Left lung (tissue), 10 donors: ENCODE results near the gene TNFRSF13B. TPM values are rescaled to one million over a fixed set of nuclear protein-coding genes. Genes with fewer than 3 reads are reported as not detected.
"Not testable (repeated sequence)": the region's sequence is repeated elsewhere in the genome, so short reads cannot be mapped to it uniquely, and the experiment has no call there.

ENCODE experiments used
- ATAC-seq: fragments of 200-7000 bp; cut with Tn5 transposase; one replicate; pipeline ENCODE4 v1.9.1; 2020; ENCODE audit warnings: moderate library complexity
- DNase-seq, 4 donors: peaks; one replicate each; pipeline ENCODE4 v3.0.0-alpha.2; 2013 to 2020
- H3K27ac ChIP-seq, 2 donors: fragments of 200-600 bp; sonication (generic) in 1 of 2; one replicate each; pipeline versions ENCODE4 v1.5.0 to v1.8.0; 2020 to 2021
- H3K27me3 ChIP-seq, 2 donors: fragments of 200-600 bp; sonication (generic) in 1 of 2; one replicate each; pipeline versions ENCODE4 v1.5.0 to v1.8.0; 2020 to 2021
- H3K36me3 ChIP-seq, 2 donors: fragments of 200-600 bp; sonication (generic) in 1 of 2; one replicate each; pipeline versions ENCODE4 v1.5.0 to v1.8.0; 2020 to 2021
- H3K4me1 ChIP-seq, 2 donors: fragments of 200-600 bp; one replicate each; pipeline ENCODE4 v1.8.0; 2021
- H3K4me3 ChIP-seq, 2 donors: fragments of 200-600 bp; sonication (generic) in 1 of 2; one replicate each; pipeline versions ENCODE4 v1.5.0 to v1.8.0; 2020 to 2021; ENCODE audit warnings: mild to moderate bottlenecking in 1 of 2
- H3K9me3 ChIP-seq, 2 donors: fragments of 200-600 bp; sonication (generic) in 1 of 2; one replicate each; pipeline versions ENCODE4 v1.5.0 to v1.8.0; 2020 to 2021
- intact Hi-C, 2 donors: fragments of 100-400 bp; cut with DNase I; formaldehyde crosslinking; loops; one replicate each; pipeline versions ENCODE4 v1.11.2 to v1.14.2; 2022
- polyA plus RNA-seq, 6 donors: library from polyadenylated mRNA; unstranded; fragments of 120-200 nt; gene quantifications; one replicate each; pipeline ENCODE4 v1.2.1, GENCODE V29; 2013; ENCODE audit not compliant: insufficient read length in 6 of 6
- total RNA-seq, 2 donors: library from RNA; stranded (reverse); fragmentation: NEBNext Ultra II Directional; extraction: Animal tissue kit (Norgen Biotek cat#: 25700); gene quantifications; one replicate each; pipeline ENCODE4 v1.2.1, GENCODE V29; 2021
- TF ChIP-seq, protein P1 (sequence below), 2 donors: fragments of 200-600 bp; sonication (generic) in 1 of 2; IDR thresholded peaks; one replicate each; pipeline versions ENCODE4 v1.5.0 to v1.8.0; 2021; ENCODE audit warnings: antibody characterized with exemption in 2 of 2
- donor health status: DM: no; HTN: yes; CAD: no.
- donor health status: DM: no; HTN: no; CAD: no.

TNFRSF13B gene
- total and polyA plus RNA-seq, 8 donors, result 0.61 to 0.79 TPM; not detected in 6

DNA sequence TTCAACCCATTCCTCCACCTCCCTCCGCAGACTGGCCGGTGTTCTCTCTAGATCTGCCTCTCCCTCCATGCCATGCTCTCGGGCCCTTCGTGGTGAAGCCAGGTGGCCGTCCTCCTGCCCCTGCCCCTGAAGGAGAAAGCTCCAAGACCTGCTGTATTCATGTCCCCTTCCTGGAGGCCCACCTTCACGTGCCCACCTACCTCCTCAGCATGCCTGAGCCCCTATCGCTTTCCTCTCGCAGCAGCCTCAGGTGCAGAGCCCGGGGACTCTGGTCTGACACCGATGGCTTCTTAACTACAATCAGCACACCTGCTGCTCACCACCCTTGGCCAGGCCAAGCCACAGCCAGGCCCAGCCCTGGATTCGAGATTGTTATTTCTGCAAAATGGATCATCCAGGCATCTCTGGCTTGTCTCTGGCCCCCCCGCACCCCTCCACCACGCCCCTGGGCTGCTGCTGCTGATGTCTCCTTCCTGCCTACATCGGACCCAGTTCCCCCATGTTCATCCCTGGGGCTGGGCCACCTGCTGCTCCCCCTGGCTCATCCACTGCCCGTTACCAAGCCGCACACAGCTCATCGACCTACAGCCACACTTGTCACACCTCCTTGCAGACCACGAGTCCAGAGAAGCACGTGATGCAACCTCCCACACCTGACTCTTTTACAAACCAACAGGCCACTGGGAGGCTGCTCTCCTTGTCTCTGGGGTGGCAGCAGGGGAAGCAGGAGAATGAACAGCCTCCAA, 32.5 kb upstream of the TNFRSF13B start:
- Histone ChIP-seq H3K4me1 (peaks cover 1 to 14% of the 10 kb centered on the region in 2 donors), H3K27ac (no peak overlapping the region), H3K9me3 (no peaks in the 10 kb centered on the region), H3K4me3 (no peak overlapping the region), H3K36me3 (no peaks in the 10 kb centered on the region), H3K27me3 (no peaks in the 10 kb centered on the region)
- ATAC-seq (no peak), DNase-seq (peak in 1 of 4 donors; percentile 42)
- intact Hi-C loops, result loop anchor here in 1 of 2 donors (10.0 kb wide), 1 partner anchor 210 kb away; no protein-coding TSS in a partner anchor
- TF ChIP-seq, protein P1, sequence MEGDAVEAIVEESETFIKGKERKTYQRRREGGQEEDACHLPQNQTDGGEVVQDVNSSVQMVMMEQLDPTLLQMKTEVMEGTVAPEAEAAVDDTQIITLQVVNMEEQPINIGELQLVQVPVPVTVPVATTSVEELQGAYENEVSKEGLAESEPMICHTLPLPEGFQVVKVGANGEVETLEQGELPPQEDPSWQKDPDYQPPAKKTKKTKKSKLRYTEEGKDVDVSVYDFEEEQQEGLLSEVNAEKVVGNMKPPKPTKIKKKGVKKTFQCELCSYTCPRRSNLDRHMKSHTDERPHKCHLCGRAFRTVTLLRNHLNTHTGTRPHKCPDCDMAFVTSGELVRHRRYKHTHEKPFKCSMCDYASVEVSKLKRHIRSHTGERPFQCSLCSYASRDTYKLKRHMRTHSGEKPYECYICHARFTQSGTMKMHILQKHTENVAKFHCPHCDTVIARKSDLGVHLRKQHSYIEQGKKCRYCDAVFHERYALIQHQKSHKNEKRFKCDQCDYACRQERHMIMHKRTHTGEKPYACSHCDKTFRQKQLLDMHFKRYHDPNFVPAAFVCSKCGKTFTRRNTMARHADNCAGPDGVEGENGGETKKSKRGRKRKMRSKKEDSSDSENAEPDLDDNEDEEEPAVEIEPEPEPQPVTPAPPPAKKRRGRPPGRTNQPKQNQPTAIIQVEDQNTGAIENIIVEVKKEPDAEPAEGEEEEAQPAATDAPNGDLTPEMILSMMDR (IDR thresholded peaks at IDR 0.05), result no peak

DNA sequence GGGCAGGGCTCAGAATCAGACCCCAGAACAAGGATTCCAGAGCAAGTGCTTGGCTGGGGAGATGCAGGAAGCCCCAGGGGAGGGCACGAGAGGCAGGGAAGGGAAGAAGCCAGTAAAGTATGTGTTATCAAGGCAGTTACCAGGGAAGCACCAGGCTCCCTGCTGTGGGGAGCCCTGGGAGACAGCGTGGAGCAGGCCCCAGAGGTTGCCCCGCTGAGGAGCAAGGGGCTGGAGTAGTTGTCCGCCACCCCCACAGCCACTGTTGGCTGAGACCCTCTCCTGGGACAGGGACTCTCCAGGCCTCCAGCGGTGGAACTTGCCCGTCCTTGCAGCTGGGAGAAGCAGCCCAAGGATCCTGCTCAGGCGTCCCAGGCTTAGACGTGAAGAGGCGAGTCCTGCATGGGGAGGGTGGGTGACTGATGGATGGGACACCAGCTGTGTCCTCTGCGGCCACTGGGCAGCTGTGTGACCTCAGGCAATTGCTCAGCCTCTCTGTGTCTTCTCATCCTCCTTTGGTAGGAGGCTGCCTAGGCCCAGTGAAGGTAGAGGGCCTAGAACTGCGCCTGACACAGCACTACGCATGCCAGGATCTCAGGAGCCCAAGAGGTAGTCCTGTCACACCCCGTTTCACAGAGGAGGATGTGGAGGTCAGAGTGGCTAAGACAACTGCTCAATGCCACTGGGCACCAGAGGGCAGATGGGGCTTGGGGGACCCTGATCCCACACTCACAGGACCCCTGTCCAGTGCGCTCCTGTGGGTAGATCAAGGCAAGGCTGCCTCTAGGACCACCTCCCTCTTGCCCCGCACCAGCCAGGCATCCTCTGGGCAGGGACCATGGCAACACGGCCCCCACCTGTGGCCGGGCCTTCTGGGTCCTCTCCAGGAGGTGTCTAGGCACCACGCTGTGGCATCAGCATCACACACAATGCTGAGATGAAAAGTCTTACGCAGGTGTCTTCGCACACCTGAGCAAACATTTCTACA, 31.1 kb upstream of the TNFRSF13B start:
- not testable (repeated sequence) for H3K4me1 ChIP-seq, H3K27ac ChIP-seq, H3K36me3 ChIP-seq, H3K9me3 ChIP-seq, H3K4me3 ChIP-seq, H3K27me3 ChIP-seq, ATAC-seq
- DNase-seq, result peak in 1 of 4 donors; percentile 61
- intact Hi-C loops, result loop anchor here in 1 of 2 donors (10.0 kb wide), 1 partner anchor 212 kb away; no protein-coding TSS in a partner anchor

DNA sequence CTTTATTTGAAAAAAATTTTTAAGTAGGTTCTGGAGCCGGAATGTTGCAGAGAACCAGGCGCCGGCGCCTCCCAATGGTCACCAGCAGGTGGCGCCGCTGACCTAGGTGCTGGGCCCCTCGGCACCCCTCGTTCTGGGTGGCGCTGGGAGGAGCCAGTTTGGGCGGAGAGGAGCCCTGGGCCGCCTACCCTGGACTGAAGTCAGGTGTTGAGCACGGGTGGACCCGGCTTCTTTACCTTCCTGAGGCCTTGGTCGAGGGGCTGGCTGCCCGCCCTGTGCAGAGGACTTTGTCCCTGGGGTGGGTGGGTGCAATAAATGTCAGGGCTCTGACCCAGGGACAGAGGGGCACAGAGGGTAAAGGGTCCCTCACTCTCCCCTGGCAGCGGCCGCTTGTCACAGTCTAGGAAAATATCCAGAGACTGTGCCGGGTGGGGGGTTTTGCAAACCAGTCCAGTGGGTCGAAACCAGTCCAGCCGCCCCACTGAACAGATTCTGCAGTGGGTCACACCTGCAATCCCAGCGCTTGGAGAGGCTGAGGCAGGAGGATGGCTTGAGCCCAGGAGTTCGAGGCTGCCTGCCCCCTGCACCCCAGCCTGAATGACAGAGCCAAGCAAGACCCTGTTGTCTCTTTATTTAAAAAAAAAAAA, 30.1 kb upstream of the TNFRSF13B start:
- DNase-seq (peak; percentile 56 to 95 (median 81)), ATAC-seq (peak; percentile 98)
- TF ChIP-seq, protein P1 (IDR thresholded peaks at IDR 0.05), result peak; percentile 97 to 98
- intact Hi-C loops, result loop anchor here in 1 of 2 donors (10.0 kb wide), 1 partner anchor 213 kb away; no protein-coding TSS in a partner anchor
- Histone ChIP-seq H3K36me3 (no peaks in the 10 kb centered on the region), H3K27ac (no peak overlapping the region), H3K9me3 (no peaks in the 10 kb centered on the region), H3K27me3 (no peaks in the 10 kb centered on the region), H3K4me3 (no peak overlapping the region), H3K4me1 (peaks cover 0 to 6% of the 10 kb centered on the region in 2 donors)

DNA sequence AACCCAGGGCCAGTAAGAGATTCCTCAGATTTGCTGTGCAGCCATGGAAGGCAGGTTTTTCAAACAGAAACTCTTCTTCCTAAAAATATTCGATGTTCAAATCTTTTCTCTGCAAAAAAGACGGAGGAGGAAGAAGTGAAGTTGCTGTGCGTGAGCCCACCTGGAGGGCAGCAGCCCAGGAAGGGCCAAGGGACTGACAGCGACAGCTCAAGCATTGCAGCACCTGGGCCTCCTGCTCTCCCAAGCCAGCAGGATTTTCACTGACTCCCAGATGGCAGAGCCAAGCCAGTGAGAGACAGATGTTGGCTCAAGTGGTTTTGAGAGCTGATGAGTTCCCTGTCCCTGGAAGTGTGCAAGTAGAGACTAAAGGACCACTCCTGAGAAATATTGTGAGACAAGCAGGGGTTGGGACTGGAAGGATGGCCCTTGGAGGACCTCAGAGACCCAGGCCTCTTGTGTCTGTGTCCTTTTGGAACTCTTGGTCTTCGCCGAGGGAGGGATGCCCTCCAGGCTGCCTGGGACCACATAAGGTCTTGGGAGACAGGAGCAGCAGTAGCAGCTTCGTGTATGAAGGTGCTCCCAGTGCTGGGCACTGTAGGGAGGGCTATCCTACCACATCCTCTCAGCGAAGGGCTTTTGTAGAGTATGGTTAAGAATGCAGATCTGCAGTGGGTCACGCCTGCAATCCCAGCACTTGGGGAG, 29.3 kb upstream of the TNFRSF13B start:
- Histone ChIP-seq H3K36me3 (no peaks in the 10 kb centered on the region), H3K4me1 (peaks cover 0 to 6% of the 10 kb centered on the region in 2 donors), H3K4me3 (no peak overlapping the region), H3K27ac (no peak overlapping the region), H3K9me3 (no peaks in the 10 kb centered on the region), H3K27me3 (no peaks in the 10 kb centered on the region)
- TF ChIP-seq, protein P1 (IDR thresholded peaks at IDR 0.05), result no peak
- ATAC-seq (no peak), DNase-seq (peak in 1 of 4 donors; percentile 57)
- intact Hi-C loops, result loop anchor here in 1 of 2 donors (10.0 kb wide), 1 partner anchor 214 kb away; no protein-coding TSS in a partner anchor
